Heart left ventricle (tissue), 16 donors: ENCODE results near the gene DMD. TPM values are rescaled to one million over a fixed set of nuclear protein-coding genes. Genes with fewer than 3 reads are reported as not detected.
A peak's percentile ranks its signal among the peaks of the same experiment; 100 is the strongest.

Source experiments
- ATAC-seq, 4 donors: fragments of 200-7000 bp; cut with Tn5 transposase; one replicate each; pipeline ENCODE4 v1.9.1; 2020 to 2022; ENCODE audit warnings: moderate library complexity in 4 of 4, mild to moderate bottlenecking in 3 of 4, moderate number of reproducible peaks in 1 of 4
- DNase-seq, 5 donors: peaks; one replicate each; pipeline ENCODE4 v3.0.0-alpha.2; 2020
- H3K27ac ChIP-seq, 12 donors: fragments of 200-600 bp; sonication (generic) in 4 of 12; one replicate each; pipeline versions ENCODE4 v1.5.0 to v1.8.0; 2016 to 2022; ENCODE audit warnings: mild to moderate bottlenecking in 2 of 12
- H3K27me3 ChIP-seq, 9 donors: fragments of 200-600 bp; sonication (generic) in 2 of 9; one replicate each; pipeline versions ENCODE4 v1.5.1 to v1.8.0; 2016 to 2022; ENCODE audit warnings: mild to moderate bottlenecking in 3 of 9
- H3K36me3 ChIP-seq, 9 donors: fragments of 200-600 bp; sonication (generic) in 2 of 9; one replicate each; pipeline versions ENCODE4 v1.5.0 to v1.8.0; 2018 to 2022; ENCODE audit warnings: mild to moderate bottlenecking in 2 of 9
- H3K4me1 ChIP-seq, 12 donors: fragments of 200-600 bp; sonication (generic) in 4 of 12; one replicate each; pipeline versions ENCODE4 v1.5.0 to v1.8.0; 2016 to 2022; ENCODE audit warnings: mild to moderate bottlenecking in 3 of 12
- H3K4me3 ChIP-seq, 12 donors: fragments of 200-600 bp; sonication (generic) in 4 of 12; one replicate each; pipeline versions ENCODE4 v1.5.0 to v1.8.0; 2017 to 2022; ENCODE audit warnings: mild to moderate bottlenecking in 9 of 12, moderate library complexity in 4 of 12
- H3K9me3 ChIP-seq, 12 donors: fragments of 200-600 bp; sonication (generic) in 4 of 12; one replicate each; pipeline versions ENCODE4 v1.5.0 to v1.8.0; 2016 to 2022; ENCODE audit warnings: mild to moderate bottlenecking in 1 of 12
- POLR2A ChIP-seq, 2 donors: fragments of 450-650 bp; IDR thresholded peaks; one replicate each; pipeline ENCODE4 v1.6.1; 2017; ENCODE audit warnings: antibody characterized with exemption in 2 of 2, mild to moderate bottlenecking in 2 of 2, moderate library complexity in 2 of 2
- WGBS, 4 donors: extraction: QIAGEN DNeasy Blood & Tissue Kit in 2 of 4; methylation state at CpG; one replicate each; pipeline versions ENCODE4 v1.1.5 to v1.1.7; 2013 to 2018; 5-methylcytosine and 5-hydroxymethylcytosine counted together
- intact Hi-C, 10 donors: fragments of 100-400 bp; cut with DNase I; formaldehyde crosslinking; loops; one replicate each; pipeline versions ENCODE4 v1.11.1 to v1.14.2; 2022
- polyA plus RNA-seq, 2 donors: library from polyadenylated mRNA; stranded (reverse); fragments of 200-250 nt; gene quantifications; one replicate each; pipeline ENCODE4 v1.2.3, GENCODE V29; 2013
- total RNA-seq, 9 donors: library from RNA; depleted of rRNA in 2 of 9; stranded (reverse); fragments of >200 nt in 2 of 9; fragmentation: NEBNext Ultra II Directional in 3 of 9; extraction: Animal tissue kit (Norgen Biotek cat#: 25700) in 3 of 9; gene quantifications; one replicate each; pipeline versions ENCODE4 v1.1.0 to v1.2.4, GENCODE V29; 2016 to 2023
- TF ChIP-seq, protein P1 (sequence below), 12 donors: fragments of 200-600 bp; sonication (generic) in 4 of 12; IDR thresholded peaks; one replicate each; pipeline versions ENCODE4 v1.5.0 to v1.8.0; 2018 to 2022; ENCODE audit warnings: antibody characterized with exemption in 12 of 12, mild to moderate bottlenecking in 5 of 12
- donor health status: ischemic (EF 13 %, LVEDD 7.1; RV severe dilation, severe dysfunction).
- donor health status: healthy with polysubstance abuse.
- donor health status: DM: no; HTN: yes; CAD: no.
- donor health status: DM: no; HTN: no; CAD: no.
- donor health status: ischemic (EF 25% LVEDD 6.9; RV normal size, moderate dysfunction).
- donor health status: ischemic (EF 25% LVEDD 5.7; RV mildly dilated, moderate dysfunction).
- donor health status: healthy.
- donor health status: DM: yes; HTN: yes; CAD: no.
- donor health status: ischemic (EF 35%, LVEDD 5.7; RV mildly dilated, moderate dysfunction).
- donor health status: nonischemic (EF 11% LVEDD 7.7; RV severe dilation, severe dysfunction).
- donor health status: DM: yes; HTN: yes; CAD: no.
- donor health status: PGD.
- donor health status: ischemic (EF 29% LVEDD 5.4; RV normal size, mild dysfunction).
- donor health status: nonischemic (EF 23%, LVEDD 6.1; RV moderate dilation, normal function).

Gene DMD
- total and polyA plus RNA-seq, 11 donors: 34.7 to 236 (median 162) TPM

DNA sequence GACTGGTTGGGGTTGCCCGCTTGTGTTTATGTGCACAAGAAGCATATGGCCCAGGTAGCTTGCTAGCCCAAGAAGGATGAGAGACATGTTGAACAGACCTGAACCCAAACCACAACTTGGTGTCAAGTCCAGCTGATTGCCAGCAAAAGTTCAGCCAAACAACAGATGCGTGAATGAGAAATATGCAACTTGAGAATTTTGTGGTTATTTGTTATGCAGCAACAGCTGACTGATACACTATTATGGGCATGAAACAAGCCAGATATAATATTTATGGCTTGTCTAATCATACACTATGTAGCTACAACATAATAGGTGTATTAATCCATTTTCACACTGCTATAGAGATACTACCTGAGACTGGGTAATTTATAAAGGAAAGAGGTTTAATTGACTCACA, 2073.2 kb downstream of the DMD start:
- H3K36me3 ChIP-seq: peaks cover 0 to 43% (median 4%) of the 10 kb centered on the region in 9 donors
- DNase-seq (no peak), ATAC-seq (no peak)
- intact Hi-C loops: no loop called here
- TF ChIP-seq, protein P1, sequence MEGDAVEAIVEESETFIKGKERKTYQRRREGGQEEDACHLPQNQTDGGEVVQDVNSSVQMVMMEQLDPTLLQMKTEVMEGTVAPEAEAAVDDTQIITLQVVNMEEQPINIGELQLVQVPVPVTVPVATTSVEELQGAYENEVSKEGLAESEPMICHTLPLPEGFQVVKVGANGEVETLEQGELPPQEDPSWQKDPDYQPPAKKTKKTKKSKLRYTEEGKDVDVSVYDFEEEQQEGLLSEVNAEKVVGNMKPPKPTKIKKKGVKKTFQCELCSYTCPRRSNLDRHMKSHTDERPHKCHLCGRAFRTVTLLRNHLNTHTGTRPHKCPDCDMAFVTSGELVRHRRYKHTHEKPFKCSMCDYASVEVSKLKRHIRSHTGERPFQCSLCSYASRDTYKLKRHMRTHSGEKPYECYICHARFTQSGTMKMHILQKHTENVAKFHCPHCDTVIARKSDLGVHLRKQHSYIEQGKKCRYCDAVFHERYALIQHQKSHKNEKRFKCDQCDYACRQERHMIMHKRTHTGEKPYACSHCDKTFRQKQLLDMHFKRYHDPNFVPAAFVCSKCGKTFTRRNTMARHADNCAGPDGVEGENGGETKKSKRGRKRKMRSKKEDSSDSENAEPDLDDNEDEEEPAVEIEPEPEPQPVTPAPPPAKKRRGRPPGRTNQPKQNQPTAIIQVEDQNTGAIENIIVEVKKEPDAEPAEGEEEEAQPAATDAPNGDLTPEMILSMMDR (IDR thresholded peaks at IDR 0.05): no peak
- TF ChIP-seq POLR2A (IDR thresholded peaks at IDR 0.05): no peak
- no peaks in the 10 kb centered on the region for H3K27me3 ChIP-seq
- H3K27ac ChIP-seq: no peak overlapping the region
- H3K4me1 ChIP-seq: no peaks in the 10 kb centered on the region
- 93 to 100% (median 97%) methylated on average over 2 of the region's 2 CpGs for whole genome bisulfite sequencing, 4 donors
- H3K9me3 ChIP-seq: peaks cover 0 to 8% (median 0%) of the 10 kb centered on the region in 12 donors
- H3K4me3 ChIP-seq: no peak overlapping the region

DNA sequence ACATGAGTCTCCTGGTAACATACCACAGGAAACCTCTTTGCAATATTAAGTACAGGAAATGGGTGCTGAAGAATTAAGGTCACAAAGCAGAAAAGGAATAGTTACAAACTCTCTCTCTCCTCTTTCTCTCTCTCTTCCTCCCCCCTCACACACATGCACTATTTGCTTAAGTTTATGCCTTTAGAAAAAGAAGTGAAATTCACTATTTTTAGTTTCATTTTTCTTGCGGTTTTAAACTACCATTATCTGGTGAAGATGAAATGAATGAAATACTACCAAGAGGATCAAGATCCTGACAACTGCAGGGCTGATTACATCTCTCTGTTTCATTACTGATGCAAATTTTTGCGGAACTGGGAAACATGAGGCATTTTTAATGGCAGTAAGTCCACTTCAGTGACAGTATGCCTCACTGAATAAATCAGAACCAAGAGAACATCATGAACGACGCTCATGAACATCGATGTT, 2075.2 kb downstream of the DMD start:
- no peak for TF ChIP-seq POLR2A (IDR thresholded peaks at IDR 0.05)
- TF ChIP-seq, protein P1 (IDR thresholded peaks at IDR 0.05): no peak
- no peaks in the 10 kb centered on the region for H3K27me3 ChIP-seq
- H3K4me3 ChIP-seq: no peak overlapping the region
- H3K27ac ChIP-seq: no peak overlapping the region
- intact Hi-C loops: no loop called here
- DNase-seq (no peak), ATAC-seq (no peak)
- peaks cover 0 to 3% (median 0%) of the 10 kb centered on the region in 12 donors for H3K4me1 ChIP-seq
- WGBS, 4 donors: 69 to 87% (median 78%) methylated on average over 5 of the region's 5 CpGs
- peaks cover 0 to 8% (median 0%) of the 10 kb centered on the region in 12 donors for H3K9me3 ChIP-seq
- peaks cover 0 to 40% (median 4%) of the 10 kb centered on the region in 9 donors for H3K36me3 ChIP-seq

DNA sequence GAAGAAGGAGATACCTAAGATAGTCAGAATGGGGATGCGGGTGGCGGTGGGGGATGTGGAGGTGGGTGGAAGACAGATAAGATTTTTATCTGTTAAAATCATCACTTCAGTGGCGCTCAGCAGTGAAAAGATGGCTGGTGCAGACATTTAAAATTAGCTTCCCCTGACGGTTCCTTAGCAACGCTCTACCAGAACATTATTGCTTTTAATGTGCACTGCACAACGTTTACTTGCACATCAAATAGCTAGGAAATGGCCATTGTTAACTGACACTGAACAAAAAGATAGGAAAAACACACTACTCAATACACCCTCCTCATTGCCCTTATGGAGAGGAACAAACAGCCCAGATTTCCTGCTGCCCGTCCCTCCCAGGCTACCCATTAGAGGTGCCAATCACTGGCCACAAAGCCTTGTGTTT, 2078.5 kb downstream of the DMD start:
- Histone ChIP-seq H3K36me3 (peaks cover 0 to 40% (median 0%) of the 10 kb centered on the region in 9 donors), H3K9me3 (peaks cover 0 to 1% (median 0%) of the 10 kb centered on the region in 12 donors), H3K4me1 (peaks cover 0 to 18% (median 0%) of the 10 kb centered on the region in 12 donors), H3K27ac (no peak overlapping the region), H3K4me3 (no peak overlapping the region), H3K27me3 (peaks cover 0 to 6% (median 0%) of the 10 kb centered on the region in 9 donors)
- intact Hi-C loops: no loop called here
- DNase-seq (no peak), ATAC-seq (no peak)
- TF ChIP-seq, protein P1 (IDR thresholded peaks at IDR 0.05): no peak
- TF ChIP-seq POLR2A (IDR thresholded peaks at IDR 0.05): no peak
- 62 to 71% (median 63%) methylated on average over 7 of the region's 7 CpGs for WGBS, 4 donors

DNA sequence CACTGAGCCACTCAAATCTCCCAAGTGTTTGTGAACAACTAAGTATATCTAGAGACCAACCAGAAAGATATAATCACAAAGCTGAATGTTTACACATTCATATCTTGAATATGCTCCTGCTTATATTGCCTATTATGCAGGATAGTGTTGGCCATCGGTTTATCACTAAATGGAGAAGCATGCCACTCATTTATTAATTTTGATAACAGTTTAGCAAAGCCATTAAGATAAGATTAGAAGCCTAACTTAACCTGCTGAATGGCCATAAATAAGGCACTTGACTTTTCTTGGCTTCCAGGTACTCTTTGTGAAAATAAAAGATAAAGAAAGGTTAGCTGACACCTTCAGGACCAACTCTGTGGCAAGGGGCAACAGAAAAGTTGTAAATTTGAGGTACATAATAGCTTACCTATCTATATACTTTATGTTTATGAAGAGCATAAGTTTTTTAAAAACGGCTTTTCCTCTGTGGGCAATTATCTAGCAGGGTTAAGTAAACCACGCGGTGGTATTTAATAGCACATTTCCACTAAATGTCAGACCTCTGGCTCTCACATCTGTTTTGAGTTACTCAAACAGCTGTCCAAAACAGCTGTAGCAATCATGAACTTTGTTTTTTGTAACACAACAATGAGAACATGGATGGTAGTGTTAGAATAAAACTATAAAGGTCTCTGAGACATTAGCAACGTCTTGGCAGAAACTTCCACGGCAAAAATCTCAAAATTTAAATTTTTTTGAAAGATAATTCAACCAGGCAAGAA, 2080.7 kb downstream of the DMD start:
- H3K4me3 ChIP-seq: no peak overlapping the region
- peaks cover 0 to 6% (median 0%) of the 10 kb centered on the region in 9 donors for H3K27me3 ChIP-seq
- H3K36me3 ChIP-seq: peaks cover 0 to 31% (median 0%) of the 10 kb centered on the region in 9 donors
- ATAC-seq: peak in 3 of 4 donors; percentile 18 to 41 (median 21)
- no peak for TF ChIP-seq POLR2A (IDR thresholded peaks at IDR 0.05)
- TF ChIP-seq, protein P1 (IDR thresholded peaks at IDR 0.05): no peak
- DNase-seq: no peak
- intact Hi-C loops: no loop called here
- WGBS, 4 donors: 50 to 62% (median 57%) methylated on average over 6 of the region's 6 CpGs
- H3K9me3 ChIP-seq: no peaks in the 10 kb centered on the region
- peaks cover 0 to 18% (median 0%) of the 10 kb centered on the region in 12 donors for H3K4me1 ChIP-seq
- H3K27ac ChIP-seq: no peak overlapping the region
